Caco-2 (cell line): ENCODE data around the gene SYCP2L. TPM values are rescaled to one million over a fixed set of nuclear protein-coding genes. Genes with fewer than 3 reads are reported as not detected.

Source experiments
- BruUV-seq: library from RNA; stranded (reverse); fragments of 400-500 nt; replicated peaks from 2 replicates; lab custom pipeline; 2021; lab: Mats Ljungman, UMichigan
- CTCF ChIA-PET: fragments of 300-600 bp; sonication (Branson Sonifier 250); formaldehyde crosslinking; loops from one replicate; lab custom pipeline; 2022; ENCODE audit warnings: antibody characterized with exemption; lab: Charles Lee
- POLR2A ChIA-PET: fragments of 300-600 bp; sonication (Branson Sonifier 250); formaldehyde crosslinking; loops from one replicate; lab custom pipeline; 2022; ENCODE audit warnings: antibody characterized with exemption; lab: Charles Lee
- DNase-seq, 2 experiments: peaks; one replicate each; pipeline versions ENCODE4 v3.0.0 to v3.0.0-alpha.2; 2020 to 2022
- H3K27me3 ChIP-seq: replicated peaks from 2 replicates; pipeline ENCODE4 v1.6.0; 2011; ENCODE audit warnings: low read length; ENCODE audit not compliant: control insufficient read depth, insufficient read depth
- H3K36me3 ChIP-seq: 2 replicates; pipeline ENCODE4 v1.5.1; 2011; ENCODE audit warnings: low read length; ENCODE audit not compliant: control insufficient read depth, insufficient read depth
- H3K4me1 ChIP-seq: fragments of 250-450 bp; sonication (Bioruptor Pico); 2 replicates; pipeline ENCODE4 v1.5.1; 2020; ENCODE audit warnings: mild to moderate bottlenecking
- H3K4me3 ChIP-seq: 2 replicates; pipeline ENCODE4 v1.5.1; 2011; ENCODE audit warnings: low read depth, mild to moderate bottlenecking, control low read depth, low read length
- H3K9me3 ChIP-seq: fragments of 250-450 bp; sonication (Bioruptor Pico); 2 replicates; pipeline ENCODE4 v1.5.1; 2020; ENCODE audit warnings: mild to moderate bottlenecking, moderate library complexity
- H3K27ac Mint-ChIP-seq: one replicate; pipeline ENCODE4 v1.8.0; 2022; ENCODE audit warnings: mixed read lengths; ENCODE audit not compliant: unreplicated experiment
- H3K27me3 Mint-ChIP-seq: one replicate; pipeline ENCODE4 v1.8.0; 2022; ENCODE audit warnings: mixed read lengths; ENCODE audit not compliant: insufficient read depth, unreplicated experiment
- H3K36me3 Mint-ChIP-seq: one replicate; pipeline ENCODE4 v1.8.0; 2022; ENCODE audit warnings: mild to moderate bottlenecking, mixed read lengths; ENCODE audit not compliant: insufficient read depth, unreplicated experiment
- H3K4me1 Mint-ChIP-seq: one replicate; pipeline ENCODE4 v1.8.0; 2022; ENCODE audit warnings: low read depth, mixed read lengths; ENCODE audit not compliant: unreplicated experiment
- H3K4me3 Mint-ChIP-seq: one replicate; pipeline ENCODE4 v1.8.0; 2022; ENCODE audit warnings: mild to moderate bottlenecking, moderate library complexity, mixed read lengths; ENCODE audit not compliant: unreplicated experiment
- H3K9me3 Mint-ChIP-seq: one replicate; pipeline ENCODE4 v1.8.0; 2022; ENCODE audit warnings: mixed read lengths; ENCODE audit not compliant: unreplicated experiment
- CTCF ChIP-seq, 2 experiments: fragments of 200-600 bp in 1 of 2; IDR thresholded peaks; 1 replicate in 1 of 2; 2 replicates in 1 of 2; pipeline versions ENCODE4 v1.5.1 to v1.8.0; 2011 to 2022; ENCODE audit warnings: antibody characterized with exemption in 1 of 2, control low read depth in 1 of 2, inconsistent platforms in 1 of 2, low read depth in 1 of 2, low read length in 1 of 2, mild to moderate bottlenecking in 1 of 2, moderate library complexity in 1 of 2; ENCODE audit not compliant: insufficient read depth in 1 of 2, severe bottlenecking in 1 of 2, unreplicated experiment in 1 of 2
- intact Hi-C: fragments of 100-400 bp; cut with micrococcal nuclease; formaldehyde crosslinking; loops from one replicate; pipeline ENCODE4 v1.10.0; 2022; ENCODE audit not compliant: unreplicated experiment
- total RNA-seq: library from RNA; stranded (reverse); gene quantifications from 2 replicates; pipeline ENCODE4 v1.2.3, GENCODE V29; 2022

The SYCP2L gene
- total RNA-seq, 1 experiment from 2014 or later = 0.20 TPM

- POLR2A ChIA-PET = no interaction called here
- intact Hi-C loops = no loop called here
- no peak for DNase-seq
- Mint-ChIP-seq H3K27ac (no peak overlapping the region), H3K9me3 (no peaks in the 10 kb centered on the region), H3K4me3 (no peak overlapping the region), H3K36me3 (no peaks in the 10 kb centered on the region), H3K27me3 (no peaks in the 10 kb centered on the region), H3K4me1 (no peaks in the 10 kb centered on the region)
- Histone ChIP-seq H3K4me3 (no peak overlapping the region), H3K36me3 (no peaks in the 10 kb centered on the region), H3K9me3 (peaks cover 3% of the 10 kb centered on the region; the same call in 1 of the 2 replicates), H3K4me1 (no peaks in the 10 kb centered on the region), H3K27me3 (no peaks in the 10 kb centered on the region)
- no peak for TF ChIP-seq CTCF (IDR thresholded peaks at IDR 0.05; ENCODE audit: insufficient read depth in 1 of 2, low read depth in 1 of 2, low read length in 1 of 2, severe bottlenecking in 1 of 2, unreplicated experiment in 1 of 2)
- CTCF ChIA-PET = no interaction called here
- BruUV-seq = no TSS peak
Measured at GRCh38 chr6:10890151-10890550, 3.3 kb downstream of the SYCP2L start.

- H3K4me3 Mint-ChIP-seq = no peak overlapping the region
- no peak for DNase-seq
- no TSS peak for BruUV-seq
- Histone ChIP-seq H3K9me3 (peaks cover 3% of the 10 kb centered on the region; the same call in 1 of the 2 replicates), H3K4me1 (no peaks in the 10 kb centered on the region), H3K4me3 (no peak overlapping the region), H3K36me3 (no peaks in the 10 kb centered on the region), H3K27me3 (no peaks in the 10 kb centered on the region)
- H3K27ac Mint-ChIP-seq = no peak overlapping the region
- H3K36me3 Mint-ChIP-seq = no peaks in the 10 kb centered on the region
- CTCF ChIA-PET = no interaction called here
- intact Hi-C loops = no loop called here
- POLR2A ChIA-PET = no interaction called here
- no peaks in the 10 kb centered on the region for H3K4me1 Mint-ChIP-seq
- H3K27me3 Mint-ChIP-seq = no peaks in the 10 kb centered on the region
- no peak for TF ChIP-seq CTCF (IDR thresholded peaks at IDR 0.05; ENCODE audit: insufficient read depth in 1 of 2, low read depth in 1 of 2, low read length in 1 of 2, severe bottlenecking in 1 of 2, unreplicated experiment in 1 of 2)
- no peaks in the 10 kb centered on the region for H3K9me3 Mint-ChIP-seq
Measured at GRCh38 chr6:10891960-10892359, 5.1 kb downstream of the SYCP2L start.

DNA sequence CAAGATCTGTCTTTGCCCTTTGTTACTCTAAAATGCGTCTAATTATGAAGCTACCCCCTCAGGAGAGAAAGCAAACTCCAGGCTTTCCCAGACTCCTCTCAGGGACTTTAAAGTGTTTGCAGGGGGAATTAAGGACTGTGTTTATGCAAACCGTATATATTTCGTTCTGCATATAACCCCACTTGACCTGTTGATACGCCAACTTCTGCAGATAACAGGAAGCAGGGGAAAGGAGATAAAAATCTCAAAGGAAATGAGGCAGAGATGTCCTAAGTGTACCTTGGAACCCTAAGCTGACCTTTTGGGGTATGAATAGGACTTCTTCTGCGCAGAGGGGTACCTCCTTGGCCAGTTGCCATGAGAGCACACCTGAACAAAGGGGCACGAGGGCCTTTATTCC, 8.1 kb downstream of the SYCP2L start:
- Mint-ChIP-seq H3K4me3 (no peak overlapping the region), H3K36me3 (no peaks in the 10 kb centered on the region), H3K27ac (no peak overlapping the region), H3K27me3 (no peaks in the 10 kb centered on the region), H3K9me3 (no peaks in the 10 kb centered on the region), H3K4me1 (no peaks in the 10 kb centered on the region)
- POLR2A ChIA-PET = no interaction called here
- no TSS peak for BruUV-seq
- TF ChIP-seq CTCF (IDR thresholded peaks at IDR 0.05; ENCODE audit: insufficient read depth in 1 of 2, low read depth in 1 of 2, low read length in 1 of 2, severe bottlenecking in 1 of 2, unreplicated experiment in 1 of 2) = no peak
- Histone ChIP-seq H3K9me3 (peaks cover 3% of the 10 kb centered on the region; the same call in 1 of the 2 replicates), H3K4me3 (no peak overlapping the region), H3K36me3 (no peaks in the 10 kb centered on the region), H3K27me3 (no peaks in the 10 kb centered on the region), H3K4me1 (no peaks in the 10 kb centered on the region)
- CTCF ChIA-PET = interaction anchor here (0.7 kb wide), 1 partner anchor 78 kb away, joined by 5 read pairs; no protein-coding TSS in a partner anchor
- intact Hi-C loops = no loop called here
- DNase-seq = no peak
